CD4-positive, alpha-beta T cell (primary cell): ENCODE measurements around the gene RPS6KA2. TPM values are rescaled to one million over a fixed set of nuclear protein-coding genes. Genes with fewer than 3 reads are reported as not detected.
A peak's percentile ranks its signal among the peaks of the same experiment; 100 is the strongest.

Experiments used
- ATAC-seq: fragments of 200-7000 bp; cut with Tn5 transposase; one replicate; pipeline ENCODE4 v1.10.0; 2022; ENCODE audit warnings: mild to moderate bottlenecking; ENCODE audit not compliant: poor library complexity
- CTCF ChIA-PET: fragments of 350-600 bp; sonication (Branson Sonifier 250); formaldehyde crosslinking; loops from one replicate; lab custom pipeline; 2021; ENCODE audit warnings: antibody characterized with exemption, inconsistent platforms; lab: Charles Lee
- POLR2A ChIA-PET: fragments of 350-600 bp; sonication (Branson Sonifier 250); formaldehyde crosslinking; loops from one replicate; lab custom pipeline; 2021; ENCODE audit warnings: antibody characterized with exemption, inconsistent platforms; lab: Charles Lee
- DNase-seq, 14 experiments: peaks; one replicate each; pipeline ENCODE4 v3.0.0-alpha.2; 2013 to 2020; ENCODE audit warnings: mixed read lengths in 2 of 14
- H3K27ac ChIP-seq, 2 donors: one replicate each; pipeline versions ENCODE4 v1.5.1 to v1.7.0; 2013; ENCODE audit warnings: low read length in 2 of 2, low read depth in 1 of 2, mild to moderate bottlenecking in 1 of 2
- H3K27me3 ChIP-seq, 2 experiments: 1 replicate in 1 of 2; 2 replicates in 1 of 2; pipeline versions ENCODE4 v1.6.1 to v1.7.0; 2013; ENCODE audit warnings: low read length in 2 of 2, control low read depth in 1 of 2, mild to moderate bottlenecking in 1 of 2, moderate library complexity in 1 of 2; ENCODE audit not compliant: insufficient read depth in 2 of 2, control insufficient read depth in 1 of 2
- H3K36me3 ChIP-seq: one replicate; pipeline ENCODE4 v1.6.1; 2013; ENCODE audit warnings: low read length, control low read depth; ENCODE audit not compliant: insufficient read depth
- H3K4me1 ChIP-seq: one replicate; pipeline ENCODE4 v1.6.1; 2013; ENCODE audit warnings: low read length, control low read depth; ENCODE audit not compliant: insufficient read depth
- H3K4me3 ChIP-seq: one replicate; pipeline ENCODE4 v1.5.1; 2013; ENCODE audit warnings: mild to moderate bottlenecking, low read length, moderate library complexity
- H3K9me3 ChIP-seq, 2 experiments: 1 replicate in 1 of 2; 2 replicates in 1 of 2; pipeline versions ENCODE4 v1.6.1 to v1.7.0; 2013; ENCODE audit warnings: low read length in 2 of 2, mild to moderate bottlenecking in 2 of 2, control low read depth in 1 of 2, moderate library complexity in 1 of 2; ENCODE audit not compliant: control insufficient read depth in 1 of 2, insufficient read depth in 1 of 2
- H3K27ac Mint-ChIP-seq: one replicate; pipeline ENCODE4 v1.8.0; 2020; ENCODE audit warnings: mixed read lengths
- H3K27me3 Mint-ChIP-seq: one replicate; pipeline ENCODE4 v1.8.0; 2021; ENCODE audit warnings: mixed read lengths
- H3K36me3 Mint-ChIP-seq: one replicate; pipeline ENCODE4 v1.8.0; 2021; ENCODE audit warnings: low read depth, mixed read lengths
- H3K4me1 Mint-ChIP-seq: one replicate; pipeline ENCODE4 v1.8.0; 2021; ENCODE audit warnings: low read depth, mixed read lengths
- H3K4me3 Mint-ChIP-seq: one replicate; pipeline ENCODE4 v1.8.0; 2020; ENCODE audit warnings: mild to moderate bottlenecking, mixed read lengths
- H3K9me3 Mint-ChIP-seq: one replicate; pipeline ENCODE4 v1.8.0; 2020; ENCODE audit warnings: mixed read lengths
- intact Hi-C, 2 experiments: fragments of 100-400 bp; cut with DNase I in 1 of 2; cut with micrococcal nuclease in 1 of 2; formaldehyde crosslinking; loops; one replicate each; pipeline versions ENCODE4 v1.15.1 to v1.9.0; 2023 to 2025; cut with DNase I, micrococcal nuclease
- total RNA-seq, 174 experiments: library from RNA in 2 of 174; stranded (reverse) in 2 of 174; gene quantifications; one replicate each; pipeline ENCODE4 v1.2.3 and lab custom pipeline; 2021 to 2026
- TF ChIP-seq, protein P1 (sequence below): fragments of 200-600 bp; IDR thresholded peaks from one replicate; pipeline ENCODE4 v1.8.0; 2022; ENCODE audit warnings: antibody characterized with exemption, mild to moderate bottlenecking

RPS6KA2 gene
- total RNA-seq, 2 experiments from 2014 or later: 5.6 to 6.2 TPM

DNA sequence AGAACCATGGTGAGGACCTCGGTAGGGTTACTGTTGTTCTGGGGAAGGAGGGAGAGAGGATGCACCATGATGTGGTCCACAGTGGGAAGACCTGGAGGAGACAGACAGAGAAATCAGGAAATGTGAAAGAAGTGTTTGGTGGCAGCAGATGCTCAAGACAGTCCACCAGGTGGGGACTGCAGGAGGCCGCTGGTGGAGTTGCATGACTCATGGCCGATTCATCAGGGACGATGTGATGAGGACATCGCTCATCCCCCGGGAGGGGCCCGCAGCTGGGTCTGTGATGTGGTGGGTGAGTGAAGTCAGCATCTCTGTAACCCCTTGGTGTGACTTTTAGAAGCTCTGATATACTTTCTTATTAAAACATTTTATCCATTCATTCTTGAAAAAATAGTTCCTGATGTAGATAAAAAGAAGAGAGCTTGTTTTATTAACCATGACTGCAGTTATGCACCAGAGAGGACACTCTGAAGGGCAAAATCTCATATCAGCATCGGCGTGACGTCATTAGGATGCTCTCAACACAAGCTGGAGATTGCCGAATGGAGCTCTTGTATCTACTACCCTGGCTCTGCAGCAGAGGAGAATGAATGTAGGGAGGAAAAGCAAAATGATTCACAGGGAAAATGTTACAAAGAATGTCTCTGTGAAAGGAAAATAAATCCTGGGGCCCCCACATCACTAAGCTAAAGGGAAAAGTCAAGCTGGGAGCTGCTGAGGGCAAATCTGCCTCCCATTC lies 111.8 kb downstream of the RPS6KA2 start:
- H3K4me1 Mint-ChIP-seq: peaks cover 8% of the 10 kb centered on the region
- H3K4me3 Mint-ChIP-seq: no peak overlapping the region
- H3K27me3 ChIP-seq: no peaks in the 10 kb centered on the region
- intact Hi-C loops: loop anchor here in 1 of 2 experiments (10.0 kb wide), 1 partner anchor 240 kb away; no protein-coding TSS in a partner anchor
- no peak overlapping the region for H3K27ac ChIP-seq
- no peak overlapping the region for H3K4me3 ChIP-seq
- H3K9me3 ChIP-seq: peaks cover 3 to 7% of the 10 kb centered on the region in 2 experiments
- peak in 9 of 14 experiments; percentile 17 to 72 (median 44) for DNase-seq
- POLR2A ChIA-PET: interaction anchor here (0.6 kb wide), 1 partner anchor 42 kb away, joined by 3 read pairs; no protein-coding TSS in a partner anchor
- H3K27ac Mint-ChIP-seq: no peak overlapping the region
- no peaks in the 10 kb centered on the region for H3K27me3 Mint-ChIP-seq
- no peak for ATAC-seq
- TF ChIP-seq, protein P1, sequence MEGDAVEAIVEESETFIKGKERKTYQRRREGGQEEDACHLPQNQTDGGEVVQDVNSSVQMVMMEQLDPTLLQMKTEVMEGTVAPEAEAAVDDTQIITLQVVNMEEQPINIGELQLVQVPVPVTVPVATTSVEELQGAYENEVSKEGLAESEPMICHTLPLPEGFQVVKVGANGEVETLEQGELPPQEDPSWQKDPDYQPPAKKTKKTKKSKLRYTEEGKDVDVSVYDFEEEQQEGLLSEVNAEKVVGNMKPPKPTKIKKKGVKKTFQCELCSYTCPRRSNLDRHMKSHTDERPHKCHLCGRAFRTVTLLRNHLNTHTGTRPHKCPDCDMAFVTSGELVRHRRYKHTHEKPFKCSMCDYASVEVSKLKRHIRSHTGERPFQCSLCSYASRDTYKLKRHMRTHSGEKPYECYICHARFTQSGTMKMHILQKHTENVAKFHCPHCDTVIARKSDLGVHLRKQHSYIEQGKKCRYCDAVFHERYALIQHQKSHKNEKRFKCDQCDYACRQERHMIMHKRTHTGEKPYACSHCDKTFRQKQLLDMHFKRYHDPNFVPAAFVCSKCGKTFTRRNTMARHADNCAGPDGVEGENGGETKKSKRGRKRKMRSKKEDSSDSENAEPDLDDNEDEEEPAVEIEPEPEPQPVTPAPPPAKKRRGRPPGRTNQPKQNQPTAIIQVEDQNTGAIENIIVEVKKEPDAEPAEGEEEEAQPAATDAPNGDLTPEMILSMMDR: no peak
- H3K36me3 Mint-ChIP-seq: peaks cover 13% of the 10 kb centered on the region
- no peaks in the 10 kb centered on the region for H3K9me3 Mint-ChIP-seq
- H3K4me1 ChIP-seq: peaks cover 7% of the 10 kb centered on the region
- CTCF ChIA-PET: interaction anchor here (1.3 kb wide), 1 partner anchor 11 kb away, joined by 4 read pairs; no protein-coding TSS in a partner anchor
- no peaks in the 10 kb centered on the region for H3K36me3 ChIP-seq

- Mint-ChIP-seq H3K4me3 (no peak overlapping the region), H3K27me3 (no peaks in the 10 kb centered on the region), H3K27ac (no peak overlapping the region), H3K9me3 (no peaks in the 10 kb centered on the region), H3K36me3 (peaks cover 13% of the 10 kb centered on the region), H3K4me1 (peaks cover 8% of the 10 kb centered on the region)
- peaks cover 3% of the 10 kb centered on the region for H3K36me3 ChIP-seq
- TF ChIP-seq, protein P1: no peak
- H3K27ac ChIP-seq: no peak overlapping the region
- H3K4me3 ChIP-seq: no peak overlapping the region
- peaks cover 7% of the 10 kb centered on the region for H3K4me1 ChIP-seq
- DNase-seq (no peak), ATAC-seq (no peak)
- ChIA-PET CTCF (no interaction called here), POLR2A (no interaction called here)
- peaks cover 3 to 7% of the 10 kb centered on the region in 2 experiments for H3K9me3 ChIP-seq
- H3K27me3 ChIP-seq: no peaks in the 10 kb centered on the region
- intact Hi-C loops: loop anchor here (5.0 to 10.0 kb wide), 3 partner anchors 202 to 239 kb away; no protein-coding TSS in a partner anchor
Observed at GRCh38 chr6:166514196-166514595, 112.9 kb downstream of the RPS6KA2 start.

DNA sequence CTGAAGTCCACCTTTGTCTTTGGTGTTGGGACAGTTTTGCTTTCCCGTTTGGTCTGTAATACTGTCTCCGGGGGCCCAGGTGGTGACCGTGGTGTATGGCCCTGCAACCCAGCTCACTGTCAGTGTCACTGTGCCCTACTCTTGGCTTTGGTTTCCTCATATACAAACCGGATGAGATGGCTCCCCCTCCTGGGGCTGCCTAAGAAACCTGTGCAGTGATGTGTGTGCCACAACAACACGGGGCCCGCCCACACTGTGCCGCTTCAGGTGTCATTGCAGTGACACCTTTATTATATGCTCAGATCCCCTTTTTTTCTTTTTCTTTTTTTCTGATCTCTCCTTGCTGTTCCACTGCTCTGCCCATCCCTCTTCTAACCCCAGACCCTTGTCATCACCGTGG lies 114.5 kb downstream of the RPS6KA2 start:
- Histone ChIP-seq H3K27me3 (no peaks in the 10 kb centered on the region), H3K27ac (no peak overlapping the region), H3K9me3 (peaks cover 0 to 2% of the 10 kb centered on the region in 2 experiments), H3K36me3 (peaks cover 3% of the 10 kb centered on the region), H3K4me3 (no peak overlapping the region), H3K4me1 (peaks cover 7% of the 10 kb centered on the region)
- ChIA-PET POLR2A (no interaction called here), CTCF (interaction anchor here (1.0 to 1.1 kb wide), 2 partner anchors 29 to 56 kb away, joined by 3 to 4 read pairs; no protein-coding TSS in a partner anchor)
- intact Hi-C loops: loop anchor here (5.0 to 10.0 kb wide), 3 partner anchors 200 to 238 kb away; no protein-coding TSS in a partner anchor
- Mint-ChIP-seq H3K9me3 (no peaks in the 10 kb centered on the region), H3K27ac (no peak overlapping the region), H3K36me3 (peaks cover 5% of the 10 kb centered on the region), H3K4me3 (no peak overlapping the region), H3K27me3 (no peaks in the 10 kb centered on the region), H3K4me1 (peaks cover 8% of the 10 kb centered on the region)
- TF ChIP-seq, protein P1: no peak
- ATAC-seq: peak; percentile 92
- peak; percentile 22 to 70 (median 39) for DNase-seq
